ENCODE data around the gene DCAF8. TPM values are rescaled to one million over a fixed set of nuclear protein-coding genes. Genes with fewer than 3 reads are reported as not detected.

Gene DCAF8
- total and polyA plus RNA-seq, 2 of the 4 experiments (the other 2 are of a cell fraction): 83.3 to 83.8 TPM

DNA sequence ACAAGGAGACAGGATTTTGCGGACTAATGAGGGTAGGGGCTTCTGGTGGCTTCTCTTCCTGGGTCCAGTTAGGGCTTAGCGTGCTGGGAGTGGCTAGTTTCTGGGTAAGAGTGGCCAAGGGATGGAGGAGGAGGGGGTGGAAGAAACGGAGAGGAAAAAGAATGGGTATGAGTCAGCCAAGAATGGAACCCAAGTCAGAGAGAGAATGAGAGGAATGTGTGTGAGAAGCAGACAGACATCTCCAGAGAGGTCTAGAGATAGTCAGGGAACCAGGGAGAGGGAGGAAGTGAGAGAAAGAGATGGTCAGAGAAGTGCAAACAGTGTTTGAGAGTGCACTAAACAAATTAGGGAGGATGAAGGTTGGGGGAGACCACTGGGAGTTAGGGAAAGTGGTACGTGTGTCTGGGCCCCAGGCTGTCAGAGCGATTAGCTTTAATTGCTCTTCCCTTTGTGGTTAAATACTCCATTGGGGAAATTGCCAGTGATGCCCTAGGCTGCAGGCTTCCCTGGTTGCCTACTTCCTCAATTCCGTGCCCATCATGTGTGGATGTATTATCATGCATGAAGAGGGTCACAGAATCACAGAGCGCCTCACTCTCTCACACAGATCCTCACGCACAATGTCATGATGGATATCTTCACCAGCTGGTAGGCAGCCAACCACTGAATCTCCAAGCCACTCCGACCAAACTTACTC lies 55.8 kb downstream of the DCAF8 start:
- no TSS peak for BruUV-seq (replicated peaks)
- Histone ChIP-seq H3K9me1 (ENCODE audit: insufficient read depth, low read length) (peaks cover 51% of the 10 kb centered on the region), H3K36me3 (ENCODE audit: control insufficient read depth, insufficient read depth, low read length) (peaks cover 37% of the 10 kb centered on the region)

More for the DNA sequence above, 55.8 kb downstream of the DCAF8 start:
- no peaks in the 10 kb centered on the region for H3K27me3 ChIP-seq (ENCODE audit: control insufficient read depth, insufficient read depth, low read length)
- H4K91ac ChIP-seq (ENCODE audit: insufficient read depth, low read depth, low read length): peak overlapping the region; percentile 89
- peak overlapping the region; percentile 47 for H3K18ac ChIP-seq (ENCODE audit: low read depth, low read length)
- H3K4me2 ChIP-seq (ENCODE audit: low read depth, low read length): peak overlapping the region; percentile 81
- H3K9ac ChIP-seq (ENCODE audit: low read depth, low read length): peak overlapping the region; percentile 100
- peak overlapping the region; percentile 25 for H4K5ac ChIP-seq (ENCODE audit: low read depth, low read length)
- H2AK5ac ChIP-seq (ENCODE audit: low read depth, low read length): peak overlapping the region; percentile 96
- H2BK15ac ChIP-seq (ENCODE audit: low read depth, low read length): peak overlapping the region; percentile 45; the same call in 2 of the 3 replicates
- dilution Hi-C loops (cut with HindIII; ENCODE audit: low sequenced_read_pairs, unreplicated experiment): no loop called here
- 28% methylated on average over 4 of the region's 9 CpGs; no CpG with 5 or more reads in 1 of the 2 experiments for WGBS, 2 experiments (ENCODE audit: extremely low coverage in 2 of 2, insufficient read length in 1 of 2)
- DNase-seq (peak; percentile 90), ATAC-seq (ENCODE audit: low read depth) (peak; percentile 77)
- peak overlapping the region; percentile 95 for H3K4ac ChIP-seq (ENCODE audit: low read depth, low read length)
- CTCF ChIA-PET: interaction anchor here (1.1 to 3.0 kb wide), 3 partner anchors 13 to 45 kb away, joined by 4 to 10 read pairs (median 5); no protein-coding TSS in a partner anchor
- peak overlapping the region; percentile 91 for H3K23ac ChIP-seq (ENCODE audit: low read depth, low read length)
- no peaks in the 10 kb centered on the region for H3K9me3 ChIP-seq (ENCODE audit: control insufficient read depth, insufficient read depth, low read length)
- POLR2A ChIA-PET (ENCODE audit: unreplicated experiment): interaction anchor here (1.0 kb wide), 1 partner anchor 13 kb away, joined by 5 read pairs; no protein-coding TSS in a partner anchor
- H2AK9ac ChIP-seq (replicated peaks; ENCODE audit: low read depth, low read length, poor library complexity): peak overlapping the region; percentile 99
- peak overlapping the region; percentile 9 for H2AFZ ChIP-seq (replicated peaks; ENCODE audit: low read length, poor library complexity)
- H2BK5ac ChIP-seq (ENCODE audit: low read depth, low read length, poor library complexity, severe bottlenecking): peak overlapping the region; percentile 94
- peak overlapping the region; percentile 96 for H3K14ac ChIP-seq (replicated peaks; ENCODE audit: low read depth, low read length)
- peak overlapping the region; percentile 98 for H3K56ac ChIP-seq (ENCODE audit: extremely low read depth, insufficient read depth, low read length)
- H3K79me1 ChIP-seq (ENCODE audit: low read depth in 1 of 2, low read length in 2 of 2): peaks cover 24 to 70% of the 10 kb centered on the region in 2 experiments
- intact Hi-C loops (cut with micrococcal nuclease): no loop called here
- peak overlapping the region; percentile 66 for H2BK20ac ChIP-seq (ENCODE audit: low read depth, low read length)
- peaks cover 56% of the 10 kb centered on the region for H4K20me1 ChIP-seq (ENCODE audit: insufficient read depth, low read length)
- peaks cover 44% of the 10 kb centered on the region for H3K4me1 ChIP-seq (ENCODE audit: control insufficient read depth, insufficient read depth, low read length)
- peak overlapping the region; percentile 88 for H3K27ac ChIP-seq (ENCODE audit: insufficient read depth, low read length)
- peak overlapping the region; percentile 21 to 93 for H4K8ac ChIP-seq (ENCODE audit: low read depth in 2 of 2, low read length in 2 of 2)
- H3K4me3 ChIP-seq (ENCODE audit: insufficient read depth, low read depth, low read length): peak overlapping the region; percentile 98
- H2BK120ac ChIP-seq (ENCODE audit: low read depth, low read length): peak overlapping the region; percentile 80
- in situ Hi-C loops (cut with MboI; ENCODE audit: low sequenced_read_pairs): no loop called here
- TF ChIP-seq POLR2A (IDR thresholded peaks at IDR 0.05; ENCODE audit: low read depth, low read length) (peak; percentile 49; the same call in 1 of the 2 replicates), MAZ (IDR thresholded peaks at IDR 0.05; ENCODE audit: borderline replicate concordance, low read depth, low read length) (peak; percentile 43; the same call in 1 of the 2 replicates), MXI1 (IDR thresholded peaks at IDR 0.05; ENCODE audit: borderline replicate concordance, low read depth, low read length) (no peak), CHD1 (IDR thresholded peaks at IDR 0.05; ENCODE audit: low read depth, low read length) (no peak), FOS (IDR thresholded peaks at IDR 0.05; ENCODE audit: low read depth, low read length) (peak; percentile 81)
- TF ChIP-seq, protein P1, sequence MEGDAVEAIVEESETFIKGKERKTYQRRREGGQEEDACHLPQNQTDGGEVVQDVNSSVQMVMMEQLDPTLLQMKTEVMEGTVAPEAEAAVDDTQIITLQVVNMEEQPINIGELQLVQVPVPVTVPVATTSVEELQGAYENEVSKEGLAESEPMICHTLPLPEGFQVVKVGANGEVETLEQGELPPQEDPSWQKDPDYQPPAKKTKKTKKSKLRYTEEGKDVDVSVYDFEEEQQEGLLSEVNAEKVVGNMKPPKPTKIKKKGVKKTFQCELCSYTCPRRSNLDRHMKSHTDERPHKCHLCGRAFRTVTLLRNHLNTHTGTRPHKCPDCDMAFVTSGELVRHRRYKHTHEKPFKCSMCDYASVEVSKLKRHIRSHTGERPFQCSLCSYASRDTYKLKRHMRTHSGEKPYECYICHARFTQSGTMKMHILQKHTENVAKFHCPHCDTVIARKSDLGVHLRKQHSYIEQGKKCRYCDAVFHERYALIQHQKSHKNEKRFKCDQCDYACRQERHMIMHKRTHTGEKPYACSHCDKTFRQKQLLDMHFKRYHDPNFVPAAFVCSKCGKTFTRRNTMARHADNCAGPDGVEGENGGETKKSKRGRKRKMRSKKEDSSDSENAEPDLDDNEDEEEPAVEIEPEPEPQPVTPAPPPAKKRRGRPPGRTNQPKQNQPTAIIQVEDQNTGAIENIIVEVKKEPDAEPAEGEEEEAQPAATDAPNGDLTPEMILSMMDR (conservative IDR thresholded peaks at IDR 0.05; ENCODE audit: low read depth, low read length): no peak
- TF ChIP-seq, protein P2, sequence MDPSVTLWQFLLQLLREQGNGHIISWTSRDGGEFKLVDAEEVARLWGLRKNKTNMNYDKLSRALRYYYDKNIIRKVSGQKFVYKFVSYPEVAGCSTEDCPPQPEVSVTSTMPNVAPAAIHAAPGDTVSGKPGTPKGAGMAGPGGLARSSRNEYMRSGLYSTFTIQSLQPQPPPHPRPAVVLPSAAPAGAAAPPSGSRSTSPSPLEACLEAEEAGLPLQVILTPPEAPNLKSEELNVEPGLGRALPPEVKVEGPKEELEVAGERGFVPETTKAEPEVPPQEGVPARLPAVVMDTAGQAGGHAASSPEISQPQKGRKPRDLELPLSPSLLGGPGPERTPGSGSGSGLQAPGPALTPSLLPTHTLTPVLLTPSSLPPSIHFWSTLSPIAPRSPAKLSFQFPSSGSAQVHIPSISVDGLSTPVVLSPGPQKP (IDR thresholded peaks at IDR 0.05; ENCODE audit: borderline replicate concordance, low read depth, low read length): no peak
- TF ChIP-seq, protein P3, sequence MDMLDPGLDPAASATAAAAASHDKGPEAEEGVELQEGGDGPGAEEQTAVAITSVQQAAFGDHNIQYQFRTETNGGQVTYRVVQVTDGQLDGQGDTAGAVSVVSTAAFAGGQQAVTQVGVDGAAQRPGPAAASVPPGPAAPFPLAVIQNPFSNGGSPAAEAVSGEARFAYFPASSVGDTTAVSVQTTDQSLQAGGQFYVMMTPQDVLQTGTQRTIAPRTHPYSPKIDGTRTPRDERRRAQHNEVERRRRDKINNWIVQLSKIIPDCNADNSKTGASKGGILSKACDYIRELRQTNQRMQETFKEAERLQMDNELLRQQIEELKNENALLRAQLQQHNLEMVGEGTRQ (IDR thresholded peaks at IDR 0.05; ENCODE audit: low read depth, low read length): no peak

Measured in IMR-90 (cell line).